Adrenal gland (tissue), 12 donors: ENCODE measurements around the gene CABCOCO1. TPM values are rescaled to one million over a fixed set of nuclear protein-coding genes. Genes with fewer than 3 reads are reported as not detected.

Source experiments
- DNase-seq, 7 donors: peaks; one replicate each; pipeline ENCODE4 v3.0.0-alpha.2; 2019 to 2020
- H3K27ac ChIP-seq, 5 donors: fragments of 200-600 bp; sonication (generic) in 4 of 5; 1 replicate in 3 of 5; 2 replicates in 2 of 5; pipeline versions ENCODE4 v1.5.1 to v1.8.0; 2016 to 2020; ENCODE audit warnings: mild to moderate bottlenecking in 1 of 5
- H3K27me3 ChIP-seq: fragments of 200-600 bp; 2 replicates; pipeline ENCODE4 v1.8.0; 2021
- H3K36me3 ChIP-seq, 2 donors: fragments of 200-600 bp; replicated peaks in 1 of 2; 1 replicate in 1 of 2; 2 replicates in 1 of 2; pipeline versions ENCODE4 v1.5.1 to v1.8.0; 2018 to 2022
- H3K4me1 ChIP-seq, 2 donors: fragments of 200-600 bp; replicated peaks in 1 of 2; 1 replicate in 1 of 2; 2 replicates in 1 of 2; pipeline versions ENCODE4 v1.5.1 to v1.8.0; 2018 to 2021
- H3K4me3 ChIP-seq, 4 donors: fragments of 200-600 bp; sonication (generic) in 3 of 4; one replicate each; pipeline ENCODE4 v1.5.1; 2016 to 2018
- H3K9me3 ChIP-seq, 3 donors: fragments of 200-600 bp; sonication (generic) in 1 of 3; replicated peaks in 1 of 3; 1 replicate in 2 of 3; 2 replicates in 1 of 3; pipeline versions ENCODE4 v1.5.1 to v1.8.0; 2016 to 2021
- CTCF ChIP-seq, 6 experiments: fragments of 450-650 bp in 4 of 6; fragments of 200-600 bp in 2 of 6; sonication (generic) in 1 of 6; IDR thresholded peaks; 1 replicate in 5 of 6; 2 replicates in 1 of 6; pipeline versions ENCODE4 v1.5.1 to v1.8.0; 2016 to 2021; ENCODE audit warnings: antibody characterized with exemption in 6 of 6, mild to moderate bottlenecking in 2 of 6, moderate library complexity in 1 of 6
- POLR2A ChIP-seq, 2 donors: fragments of 450-650 bp; IDR thresholded peaks; one replicate each; pipeline ENCODE4 v1.6.1; 2017; ENCODE audit warnings: antibody characterized with exemption in 2 of 2, mild to moderate bottlenecking in 2 of 2, moderate library complexity in 1 of 2
- WGBS, 4 donors: extraction: QIAGEN DNeasy Blood & Tissue Kit in 2 of 4; methylation state at CpG; one replicate each; pipeline versions ENCODE4 v1.1.5 to v1.1.7; 2013 to 2017; 5-methylcytosine and 5-hydroxymethylcytosine counted together
- intact Hi-C, 2 donors: fragments of 100-400 bp; cut with DNase I; formaldehyde crosslinking; loops; one replicate each; pipeline versions ENCODE4 v1.14.1 to v1.15.0; 2022 to 2023
- polyA plus RNA-seq, 3 donors: library from polyadenylated mRNA; stranded (reverse); fragments of 200-250 nt in 2 of 3; fragments of 350-450 nt in 1 of 3; fragmentation: Illumina TruSeq in 1 of 3; extraction: RNeasy Lipid Tissue Mini Kit (QIAGEN cat#74804) in 1 of 3; gene quantifications; one replicate each; pipeline ENCODE4 v1.2.3, GENCODE V29; 2013 to 2014
- total RNA-seq, 9 donors: library from RNA; depleted of rRNA in 4 of 9; stranded (reverse); fragments of >200 nt in 4 of 9; fragments of 120-200 nt in 1 of 9; fragmentation: NEBNext Ultra II Directional in 1 of 9; extraction: Animal tissue kit (Norgen Biotek cat#: 25700) in 1 of 9; gene quantifications; one replicate each; pipeline versions ENCODE4 v1.1.0 to v1.2.4, GENCODE V29; 2013 to 2023
- donor health status: healthy with polysubstance abuse.
- donor health status: Bipolar disorder and iron deficiency.
- donor health status: DM: yes; HTN: yes; CAD: no.
- donor health status: DM: no; HTN: no; CAD: no.
- donor health status: DM: no; HTN: no; CAD: no.
- donor health status: DM: yes; HTN: yes; CAD: no.

Gene CABCOCO1
- total and polyA plus RNA-seq, 12 donors: 0.36 to 2.9 (median 1.4) TPM; not detected in 6

DNA sequence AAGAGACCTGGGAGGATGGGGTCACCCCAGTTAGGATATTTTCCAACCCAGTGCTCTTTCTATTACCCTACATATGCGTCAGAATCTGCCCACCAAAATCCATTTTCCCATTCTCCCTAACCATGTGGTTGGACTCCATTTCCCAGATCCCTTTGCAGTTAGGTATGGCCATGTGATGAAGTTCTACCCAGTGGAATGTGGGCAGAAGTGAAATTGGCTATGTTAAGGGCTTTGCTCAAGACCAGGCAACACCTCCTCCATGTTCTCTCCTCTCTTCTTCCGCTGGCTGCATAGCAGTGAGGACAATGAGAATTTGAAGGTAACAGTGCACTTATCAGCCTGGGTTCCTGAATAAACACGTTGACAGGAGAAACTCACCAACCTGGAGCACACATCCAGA is 111.3 kb downstream of the CABCOCO1 start:
- Histone ChIP-seq H3K4me3 (no peak overlapping the region), H3K4me1 (no peaks in the 10 kb centered on the region), H3K9me3 (no peaks in the 10 kb centered on the region), H3K27ac (no peak overlapping the region), H3K27me3 (no peaks in the 10 kb centered on the region), H3K36me3 (no peaks in the 10 kb centered on the region)
- DNase-seq: no peak
- 89 to 96% (median 91%) methylated on average over 3 of the region's 3 CpGs for WGBS, 4 donors
- intact Hi-C loops: no loop called here
- no peak for TF ChIP-seq POLR2A (IDR thresholded peaks at IDR 0.05)
- no peak for TF ChIP-seq CTCF (IDR thresholded peaks at IDR 0.05)

- Histone ChIP-seq H3K27me3 (no peaks in the 10 kb centered on the region), H3K4me1 (no peaks in the 10 kb centered on the region), H3K27ac (no peak overlapping the region), H3K9me3 (no peaks in the 10 kb centered on the region), H3K36me3 (no peaks in the 10 kb centered on the region), H3K4me3 (no peak overlapping the region)
- WGBS, 4 donors: 59 to 82% (median 63%) methylated on average over 2 of the region's 2 CpGs
- DNase-seq: no peak
- intact Hi-C loops: no loop called here
- TF ChIP-seq POLR2A (IDR thresholded peaks at IDR 0.05) (no peak), CTCF (IDR thresholded peaks at IDR 0.05) (no peak)
Observed at GRCh38 chr10:61775111-61775510, 112.4 kb downstream of the CABCOCO1 start.

DNA sequence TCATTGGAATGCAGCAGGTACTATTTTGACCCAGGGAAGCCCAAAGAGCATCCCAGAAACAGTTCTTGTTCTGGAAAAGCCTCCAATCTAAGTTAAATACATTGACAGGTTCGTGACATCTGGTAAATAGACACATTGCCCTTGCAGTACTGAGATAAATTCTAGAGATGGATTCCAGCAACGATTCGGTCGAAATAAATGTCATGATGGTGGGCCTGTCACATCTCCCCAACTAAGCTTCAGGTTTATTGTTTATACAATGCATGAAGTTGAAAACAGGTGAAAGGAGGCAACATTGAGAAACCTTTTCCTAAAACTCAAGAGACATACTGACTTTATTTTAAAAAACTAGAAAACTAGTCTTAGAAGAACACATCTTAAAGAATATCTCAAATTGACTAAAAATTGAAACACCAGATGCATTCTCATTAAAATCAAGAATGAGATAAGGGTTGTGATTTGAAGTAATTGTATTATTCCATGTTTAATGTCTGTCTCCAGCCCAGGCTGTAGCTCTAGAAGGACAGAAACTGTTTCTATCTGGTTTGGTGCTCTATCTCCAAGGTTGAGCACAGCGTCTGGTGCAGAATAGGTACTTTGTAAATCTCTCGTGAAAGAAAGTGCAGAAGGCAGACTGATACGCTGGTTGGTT is 114.0 kb downstream of the CABCOCO1 start:
- no peaks in the 10 kb centered on the region for H3K9me3 ChIP-seq
- no peak for TF ChIP-seq POLR2A (IDR thresholded peaks at IDR 0.05)
- TF ChIP-seq CTCF (IDR thresholded peaks at IDR 0.05): no peak
- no peaks in the 10 kb centered on the region for H3K27me3 ChIP-seq
- H3K4me3 ChIP-seq: no peak overlapping the region
- WGBS, 4 donors: 71 to 81% (median 75%) methylated on average over 7 of the region's 7 CpGs
- H3K27ac ChIP-seq: no peak overlapping the region
- H3K4me1 ChIP-seq: no peaks in the 10 kb centered on the region
- intact Hi-C loops: no loop called here
- H3K36me3 ChIP-seq: no peaks in the 10 kb centered on the region
- DNase-seq: no peak

- H3K9me3 ChIP-seq: no peaks in the 10 kb centered on the region
- H3K36me3 ChIP-seq: no peaks in the 10 kb centered on the region
- intact Hi-C loops: no loop called here
- no peak for TF ChIP-seq POLR2A (IDR thresholded peaks at IDR 0.05)
- H3K4me3 ChIP-seq: no peak overlapping the region
- no peaks in the 10 kb centered on the region for H3K4me1 ChIP-seq
- DNase-seq: no peak
- no peak overlapping the region for H3K27ac ChIP-seq
- no peaks in the 10 kb centered on the region for H3K27me3 ChIP-seq
Observed at GRCh38 chr10:61778137-61778536, 115.4 kb downstream of the CABCOCO1 start.

GRCh38 chr10:61779276-61779675 is 116.5 kb downstream of the CABCOCO1 start:
- Histone ChIP-seq H3K36me3 (no peaks in the 10 kb centered on the region), H3K9me3 (no peaks in the 10 kb centered on the region), H3K4me1 (no peaks in the 10 kb centered on the region), H3K27ac (no peak overlapping the region), H3K27me3 (no peaks in the 10 kb centered on the region), H3K4me3 (no peak overlapping the region)
- TF ChIP-seq POLR2A (IDR thresholded peaks at IDR 0.05) (no peak), CTCF (IDR thresholded peaks at IDR 0.05) (no peak)
- intact Hi-C loops: no loop called here
- 88 to 95% (median 92%) methylated on average over 6 of the region's 6 CpGs for WGBS, 4 donors
- DNase-seq: no peak
